NT2/D1 (cell line): ENCODE results near the gene BRIP1.

Experiments used
- DNase-seq: peaks from one replicate; pipeline ENCODE4 v3.0.0-alpha.2; 2011; ENCODE audit warnings: low read depth, low spot score
- H3K27me3 ChIP-seq: 2 replicates; pipeline ENCODE4 v1.6.0; 2011; ENCODE audit warnings: mild to moderate bottlenecking; ENCODE audit not compliant: insufficient read length, insufficient read depth
- H3K36me3 ChIP-seq: 2 replicates; pipeline ENCODE4 v1.6.1; 2011; ENCODE audit warnings: mild to moderate bottlenecking, low read length, mixed read lengths; ENCODE audit not compliant: insufficient read depth, insufficient read length
- H3K4me1 ChIP-seq: 2 replicates; pipeline ENCODE4 v1.5.1; 2011; ENCODE audit not compliant: insufficient read depth, insufficient read length
- H3K4me3 ChIP-seq: 2 replicates; pipeline ENCODE4 v1.5.1; 2011; ENCODE audit warnings: low read depth; ENCODE audit not compliant: insufficient read length
- H3K9ac ChIP-seq: 2 replicates; pipeline ENCODE4 v1.6.0; 2011; ENCODE audit warnings: low read depth; ENCODE audit not compliant: insufficient read length
- H3K9me3 ChIP-seq: 2 replicates; pipeline ENCODE4 v1.5.1; 2011; ENCODE audit warnings: mild to moderate bottlenecking, low read length; ENCODE audit not compliant: insufficient read depth
- SUZ12 ChIP-seq: IDR thresholded peaks from 2 replicates; pipeline ENCODE4 v1.6.1; 2011; ENCODE audit not compliant: insufficient read length, insufficient read depth; ENCODE audit errors: extremely low read depth
- YY1 ChIP-seq: IDR thresholded peaks from 2 replicates; pipeline ENCODE4 v1.6.1; 2011; ENCODE audit not compliant: insufficient read length, insufficient read depth
- ZNF274 ChIP-seq: IDR thresholded peaks from 2 replicates; pipeline ENCODE4 v1.6.1; 2011; ENCODE audit warnings: mild to moderate bottlenecking, low read depth, low read length

BRIP1 gene

DNA sequence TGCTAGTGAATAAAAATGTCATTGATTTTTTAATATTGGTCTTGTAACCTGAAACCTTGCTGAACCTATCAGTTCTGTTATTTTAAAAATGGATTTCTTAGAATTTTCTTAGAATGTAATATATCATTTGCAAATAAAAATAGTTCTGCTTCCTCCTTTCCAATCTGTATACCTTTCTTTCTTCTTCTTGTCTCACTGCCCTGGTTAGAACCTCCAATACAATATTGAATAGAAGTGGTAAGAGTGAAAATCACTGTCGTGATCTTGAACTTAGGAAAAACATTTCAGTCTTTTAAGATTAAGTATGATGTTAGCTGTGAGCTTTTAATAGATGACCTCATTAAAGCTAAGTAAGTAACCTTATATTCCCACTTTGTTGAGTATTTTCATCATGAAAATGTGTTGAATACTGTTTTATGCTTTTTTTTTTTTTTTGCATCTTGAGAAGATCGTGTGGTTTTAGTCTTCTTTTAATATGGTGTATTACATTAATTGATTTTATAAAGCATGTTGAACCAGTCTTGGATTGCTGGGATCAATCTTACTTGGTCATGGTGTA is 167.5 kb downstream of the BRIP1 start:
- Histone ChIP-seq H3K9ac (no peak overlapping the region), H3K36me3 (peaks cover 7% of the 10 kb centered on the region), H3K4me3 (no peak overlapping the region), H3K27me3 (no peaks in the 10 kb centered on the region), H3K9me3 (peaks cover 23% of the 10 kb centered on the region), H3K4me1 (no peaks in the 10 kb centered on the region)
- DNase-seq: no peak
- TF ChIP-seq YY1 (no peak), SUZ12 (no peak), ZNF274 (no peak)

- H3K4me1 ChIP-seq: no peaks in the 10 kb centered on the region
- no peak overlapping the region for H3K4me3 ChIP-seq
- peaks cover 5% of the 10 kb centered on the region; the same call in 1 of the 2 replicates for H3K9me3 ChIP-seq
- no peak for TF ChIP-seq YY1
- no peak for TF ChIP-seq ZNF274
- no peak for TF ChIP-seq SUZ12
- no peaks in the 10 kb centered on the region for H3K27me3 ChIP-seq
- H3K36me3 ChIP-seq: peaks cover 11% of the 10 kb centered on the region
- no peak for DNase-seq
- H3K9ac ChIP-seq: no peak overlapping the region
Measured at GRCh38 chr17:61694095-61694494, 169.2 kb downstream of the BRIP1 start.

DNA sequence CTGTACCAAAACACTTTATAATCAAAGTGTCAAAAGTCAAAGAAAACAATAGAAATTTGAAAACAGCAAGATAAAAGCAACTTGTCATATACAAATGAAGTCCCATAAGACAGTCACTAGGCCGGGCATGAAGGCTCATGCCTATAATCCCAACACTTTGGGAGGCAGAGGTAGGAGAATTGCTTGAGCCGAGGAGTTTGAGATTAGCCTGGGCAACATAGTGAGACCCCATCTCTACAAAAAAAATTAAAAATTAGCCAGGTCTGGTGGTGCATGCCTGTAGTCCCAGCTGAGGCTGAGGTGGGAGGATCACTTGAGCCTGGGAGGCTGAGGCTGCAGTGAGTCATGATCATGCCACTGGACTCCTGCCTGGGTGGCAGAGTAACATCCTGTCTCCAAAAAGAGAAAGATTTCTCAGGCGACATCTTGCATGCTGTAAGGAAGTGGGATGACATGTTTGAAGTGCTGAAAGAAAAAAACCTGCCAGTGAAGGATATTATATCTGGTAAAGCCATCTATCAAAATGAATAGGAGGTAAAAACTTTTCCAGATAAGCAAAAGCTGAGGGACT is 173.6 kb downstream of the BRIP1 start:
- no peak for DNase-seq
- TF ChIP-seq ZNF274: no peak
- Histone ChIP-seq H3K9me3 (no peaks in the 10 kb centered on the region), H3K36me3 (peaks cover 29% of the 10 kb centered on the region), H3K9ac (no peak overlapping the region), H3K27me3 (no peaks in the 10 kb centered on the region), H3K4me1 (no peaks in the 10 kb centered on the region), H3K4me3 (no peak overlapping the region)

- Histone ChIP-seq H3K4me3 (no peak overlapping the region), H3K27me3 (no peaks in the 10 kb centered on the region), H3K36me3 (peaks cover 33% of the 10 kb centered on the region)
Measured at GRCh38 chr17:61687769-61688168, 175.6 kb downstream of the BRIP1 start.

GRCh38 chr17:61686113-61686512 is 177.2 kb downstream of the BRIP1 start:
- TF ChIP-seq YY1: no peak
- no peak for TF ChIP-seq SUZ12
- no peak for TF ChIP-seq ZNF274
- Histone ChIP-seq H3K9me3 (no peaks in the 10 kb centered on the region), H3K27me3 (no peaks in the 10 kb centered on the region), H3K4me1 (no peaks in the 10 kb centered on the region), H3K9ac (no peak overlapping the region), H3K4me3 (no peak overlapping the region), H3K36me3 (peaks cover 31% of the 10 kb centered on the region)
- no peak for DNase-seq

More at GRCh38 chr17:61687769-61688168, 175.6 kb downstream of the BRIP1 start:
- TF ChIP-seq YY1: no peak
- TF ChIP-seq ZNF274: no peak
- TF ChIP-seq SUZ12: no peak
- Histone ChIP-seq H3K4me1 (no peaks in the 10 kb centered on the region), H3K9me3 (no peaks in the 10 kb centered on the region), H3K9ac (no peak overlapping the region)
- DNase-seq: no peak

DNA sequence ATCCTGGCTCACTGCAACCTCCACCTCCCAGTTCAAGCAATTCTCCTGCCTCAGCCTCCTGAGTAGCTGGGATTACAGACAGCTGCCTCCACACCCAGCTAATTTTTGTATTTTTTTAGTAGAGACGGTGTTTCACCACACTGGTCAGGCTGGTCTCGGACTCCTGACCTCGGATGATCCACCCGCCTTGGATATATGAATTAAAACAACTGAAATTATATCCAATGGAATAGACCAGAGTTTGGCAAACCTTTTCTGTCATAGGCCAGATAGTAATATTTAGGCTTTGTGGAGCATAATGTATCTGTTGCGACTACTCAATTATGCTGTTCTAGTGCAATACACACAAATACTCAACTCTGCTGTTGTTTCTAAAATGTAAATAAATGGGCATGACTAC is 178.5 kb downstream of the BRIP1 start:
- Histone ChIP-seq H3K9ac (no peak overlapping the region), H3K9me3 (no peaks in the 10 kb centered on the region), H3K4me1 (no peaks in the 10 kb centered on the region), H3K36me3 (peaks cover 30% of the 10 kb centered on the region), H3K27me3 (no peaks in the 10 kb centered on the region), H3K4me3 (no peak overlapping the region)
- no peak for DNase-seq
- TF ChIP-seq YY1: no peak
- no peak for TF ChIP-seq ZNF274
- TF ChIP-seq SUZ12: no peak

- no peak for TF ChIP-seq YY1
- TF ChIP-seq ZNF274: no peak
- no peak for TF ChIP-seq SUZ12
- Histone ChIP-seq H3K4me1 (no peaks in the 10 kb centered on the region), H3K9me3 (no peaks in the 10 kb centered on the region), H3K27me3 (no peaks in the 10 kb centered on the region), H3K36me3 (peaks cover 27% of the 10 kb centered on the region), H3K9ac (no peak overlapping the region), H3K4me3 (no peak overlapping the region)
- no peak for DNase-seq
Measured at GRCh38 chr17:61684172-61684571, 179.2 kb downstream of the BRIP1 start.

DNA sequence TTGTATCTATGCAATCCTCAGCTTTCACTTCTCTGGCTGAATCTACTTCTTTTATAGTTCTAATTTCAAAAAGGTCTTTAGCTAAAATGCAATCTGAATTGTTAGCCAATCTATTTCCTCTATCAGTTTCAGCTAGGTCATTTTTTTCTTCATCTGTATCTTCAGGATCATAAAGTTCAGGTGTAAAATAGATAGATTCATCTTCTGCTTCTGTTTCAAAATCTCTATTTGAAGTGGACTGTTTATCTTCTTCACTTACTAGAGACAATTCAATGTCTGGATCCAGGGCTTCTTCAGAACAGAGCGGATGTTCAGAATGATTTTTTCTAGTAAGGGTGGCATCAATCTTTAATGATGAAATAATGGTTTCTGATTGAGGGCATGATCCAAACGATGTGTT is 179.9 kb downstream of the BRIP1 start:
- Histone ChIP-seq H3K9ac (no peak overlapping the region), H3K27me3 (no peaks in the 10 kb centered on the region), H3K4me3 (no peak overlapping the region)

More for the DNA sequence above, 179.9 kb downstream of the BRIP1 start:
- TF ChIP-seq SUZ12: no peak
- TF ChIP-seq YY1: no peak
- TF ChIP-seq ZNF274: no peak
- Histone ChIP-seq H3K4me1 (no peaks in the 10 kb centered on the region), H3K9me3 (no peaks in the 10 kb centered on the region), H3K36me3 (peaks cover 26% of the 10 kb centered on the region)
- DNase-seq: no peak
